HG02943 (cell line): ENCODE data around the gene MRPS17.

Experiments used
- ATAC-seq: cut with Tn5 transposase; IDR thresholded peaks from one replicate; pipeline ENCODE4 v1.9.1; 2021; ENCODE audit warnings: mild to moderate bottlenecking, low read depth, moderate library complexity; ENCODE audit not compliant: unreplicated experiment

MRPS17 gene

DNA sequence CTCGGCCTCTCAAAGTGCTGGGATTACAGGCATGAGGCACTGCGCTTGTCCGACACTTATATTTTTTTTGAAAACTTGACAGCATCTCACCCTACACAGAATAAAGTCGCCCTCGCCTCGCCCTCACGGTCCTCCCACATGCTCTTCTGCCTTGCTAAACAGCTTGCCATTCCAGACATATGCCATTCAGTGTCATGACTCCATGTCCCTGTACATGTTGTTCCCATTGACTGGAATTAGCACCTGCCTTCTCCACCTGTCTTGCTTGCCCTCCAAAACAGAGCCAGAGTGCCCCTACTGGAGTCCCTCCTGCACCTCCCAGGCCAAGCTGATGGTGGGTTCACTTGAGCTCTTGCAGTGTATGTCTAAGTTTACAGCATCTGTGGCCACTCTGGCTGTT lies 18.9 kb downstream of the MRPS17 start:
- no peak for ATAC-seq

DNA sequence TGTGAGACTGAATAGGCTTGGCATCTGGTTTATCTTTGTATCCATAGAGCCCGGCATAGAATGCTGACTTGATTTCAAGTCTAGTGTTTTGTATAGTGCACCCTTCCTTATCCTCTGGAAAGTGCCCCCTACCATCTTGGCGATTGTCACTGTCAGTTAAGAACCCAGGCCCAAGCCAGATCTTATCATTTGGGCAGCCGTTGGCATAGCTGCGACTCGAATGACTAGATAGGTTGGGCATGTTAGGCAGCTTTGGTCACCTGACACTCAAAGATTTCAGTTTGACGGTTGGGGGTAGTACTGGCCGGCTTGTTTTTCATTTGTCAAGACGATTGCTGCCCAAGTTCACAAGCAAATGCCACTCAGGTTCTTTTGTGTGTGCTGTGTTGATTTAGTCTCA lies 19.3 kb downstream of the MRPS17 start:
- ATAC-seq = no peak

DNA sequence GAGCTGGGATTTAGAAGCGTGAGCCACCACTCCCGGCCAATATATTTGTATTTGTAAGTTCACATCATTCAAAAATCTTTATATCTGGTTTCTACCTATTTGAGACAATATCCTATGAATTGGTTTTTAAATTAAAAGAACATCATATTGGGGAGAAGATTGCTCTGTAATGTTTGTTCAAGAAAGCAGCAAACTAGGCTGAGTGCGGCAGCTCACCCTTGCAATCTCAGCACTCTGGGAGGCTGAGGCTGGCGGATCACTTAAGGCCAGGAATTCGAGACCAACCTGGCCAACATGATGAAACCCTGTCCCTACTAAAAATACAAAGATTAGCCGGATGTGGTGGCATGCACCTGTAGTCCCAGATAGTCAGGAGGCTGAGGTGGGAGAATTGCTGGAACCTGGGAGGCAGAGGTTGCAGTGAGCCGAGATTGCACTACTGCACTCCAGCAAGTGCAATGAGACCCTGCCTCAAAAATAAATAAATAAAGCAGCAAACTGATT lies 22.1 kb downstream of the MRPS17 start:
- no peak for ATAC-seq

DNA sequence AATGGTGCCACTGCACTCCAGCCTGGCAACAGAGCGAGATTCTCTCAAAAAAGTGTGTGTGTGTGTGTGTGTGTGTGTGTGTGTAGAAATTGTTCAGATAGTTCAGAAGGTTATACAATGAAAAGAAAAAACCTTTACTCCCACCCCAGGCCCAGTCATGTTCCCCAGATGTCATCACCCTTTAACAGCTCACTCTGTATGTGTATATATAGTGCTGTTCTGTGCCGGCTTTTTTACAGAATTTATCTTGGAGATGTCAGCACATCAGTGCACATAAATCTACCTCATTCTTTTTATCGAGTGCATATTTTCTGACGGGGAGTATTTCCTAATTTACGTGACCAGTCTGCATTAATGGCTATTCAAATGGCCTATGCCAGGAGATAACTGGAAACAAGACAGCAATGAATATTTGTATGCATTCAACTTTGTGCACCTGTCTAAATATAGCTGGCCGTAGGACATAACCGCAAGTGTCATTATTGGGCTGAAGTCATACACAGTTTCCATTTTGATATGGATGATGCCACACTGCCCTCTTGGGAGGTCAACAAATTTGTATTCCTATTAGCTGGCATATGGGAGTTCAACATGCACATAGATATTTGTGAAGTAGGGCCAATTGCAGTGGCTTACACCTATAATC lies 24.4 kb downstream of the MRPS17 start:
- no peak for ATAC-seq

DNA sequence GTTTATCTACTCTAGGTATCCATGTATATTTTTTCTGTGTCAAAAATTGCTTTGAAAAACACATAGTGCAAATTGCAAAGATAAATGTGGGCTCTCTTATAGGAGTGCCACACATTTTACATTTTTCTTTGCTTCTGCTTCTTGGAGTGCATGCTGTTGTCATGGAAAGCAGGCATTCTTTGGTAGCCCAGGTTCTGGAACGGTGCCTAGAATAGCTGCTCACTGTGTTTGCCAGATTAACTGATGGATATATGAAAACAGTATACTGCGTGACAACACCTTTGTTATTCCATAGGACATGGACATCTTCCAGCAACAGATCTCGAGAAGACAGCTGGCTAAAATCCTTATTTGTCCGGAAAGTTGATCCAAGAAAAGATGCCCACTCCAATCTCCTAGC lies 26.2 kb downstream of the MRPS17 start:
- ATAC-seq = no peak

DNA sequence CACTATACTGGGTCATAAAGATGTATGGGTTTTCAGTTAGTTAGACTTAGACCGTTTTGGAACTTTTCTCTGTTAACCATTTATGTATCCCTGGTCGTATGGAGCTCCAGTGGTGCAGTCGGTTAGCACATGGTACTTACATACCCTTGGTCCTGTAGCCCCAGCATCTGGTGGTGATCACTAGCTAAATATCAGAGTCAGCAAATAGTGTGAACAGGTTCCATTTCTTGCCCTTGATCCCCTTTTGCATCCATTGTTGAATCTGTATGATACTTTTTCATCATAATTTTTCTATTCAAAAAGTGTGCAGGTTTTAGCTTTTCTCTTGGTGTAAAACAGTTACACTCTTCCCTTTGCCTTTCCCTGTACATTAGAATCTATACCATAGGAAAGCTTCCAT lies 28.6 kb downstream of the MRPS17 start:
- ATAC-seq = no peak

DNA sequence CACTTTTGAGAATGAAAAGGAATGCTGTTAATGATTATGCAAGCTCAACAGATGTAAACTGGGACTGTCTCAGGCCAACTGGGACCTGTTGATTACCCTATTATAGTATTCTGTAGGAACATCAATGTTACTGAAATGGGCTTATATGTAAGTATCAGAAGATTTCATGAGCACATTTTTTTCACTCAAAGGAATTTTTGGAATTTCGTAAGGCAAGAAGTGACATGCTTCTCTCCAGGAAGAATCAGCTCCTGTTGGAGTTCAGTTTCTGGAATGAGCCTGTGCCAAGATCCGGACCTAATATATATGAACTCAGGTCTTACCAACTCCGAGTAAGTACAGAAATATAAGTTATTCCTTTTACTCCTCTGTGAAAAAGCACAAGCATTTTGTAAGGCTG lies 31.9 kb downstream of the MRPS17 start:
- no peak for ATAC-seq

DNA sequence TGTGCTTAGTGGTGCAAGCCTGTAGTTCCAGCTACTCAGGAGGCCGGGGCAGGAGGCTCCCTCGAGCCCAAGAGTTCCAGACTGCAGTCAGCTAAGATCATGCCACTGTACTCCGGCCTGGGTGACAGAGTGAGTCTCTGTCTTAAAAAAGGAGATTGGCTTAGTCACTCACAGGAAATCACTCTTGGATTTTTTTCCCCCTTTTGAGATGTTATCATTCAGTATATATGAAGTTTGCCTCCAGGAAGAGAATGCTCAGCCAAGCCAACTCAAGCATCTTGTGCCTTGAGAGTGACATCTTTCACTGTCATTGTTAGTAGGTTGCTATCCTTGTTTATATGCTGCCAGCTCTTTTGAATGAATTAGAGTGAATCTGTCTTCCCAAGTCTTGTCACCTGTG lies 40.7 kb downstream of the MRPS17 start:
- ATAC-seq = no peak

DNA sequence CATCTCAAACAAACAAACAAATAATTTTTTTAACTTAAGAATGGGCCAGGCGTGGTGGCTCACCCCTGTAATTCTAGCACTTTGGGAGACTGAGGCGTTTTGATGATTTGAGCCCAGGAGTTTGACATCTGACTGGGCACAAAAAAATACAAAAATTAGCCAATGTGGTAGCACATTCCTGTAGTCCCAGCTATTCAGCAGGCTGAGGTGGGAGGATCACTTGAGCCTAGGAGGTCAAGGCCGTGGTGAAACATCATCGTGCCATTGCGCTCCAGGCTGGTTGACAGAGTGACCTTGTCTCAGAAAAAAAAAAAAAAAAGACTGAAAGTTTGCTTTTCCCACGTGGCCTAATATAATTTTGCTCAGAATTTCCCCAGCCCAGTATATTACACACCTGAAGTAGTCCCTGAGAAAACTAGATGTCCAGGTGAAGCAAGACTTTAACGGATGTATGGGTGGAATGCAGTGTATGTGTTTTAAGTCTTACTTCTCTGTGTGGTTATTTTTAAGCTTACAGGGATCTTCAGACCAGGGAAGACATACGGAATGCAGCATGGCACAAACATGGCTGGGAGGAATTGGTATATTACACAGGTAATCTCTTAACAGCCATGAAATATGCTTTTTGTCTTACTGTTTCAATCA lies 45.3 kb downstream of the MRPS17 start:
- no peak for ATAC-seq

DNA sequence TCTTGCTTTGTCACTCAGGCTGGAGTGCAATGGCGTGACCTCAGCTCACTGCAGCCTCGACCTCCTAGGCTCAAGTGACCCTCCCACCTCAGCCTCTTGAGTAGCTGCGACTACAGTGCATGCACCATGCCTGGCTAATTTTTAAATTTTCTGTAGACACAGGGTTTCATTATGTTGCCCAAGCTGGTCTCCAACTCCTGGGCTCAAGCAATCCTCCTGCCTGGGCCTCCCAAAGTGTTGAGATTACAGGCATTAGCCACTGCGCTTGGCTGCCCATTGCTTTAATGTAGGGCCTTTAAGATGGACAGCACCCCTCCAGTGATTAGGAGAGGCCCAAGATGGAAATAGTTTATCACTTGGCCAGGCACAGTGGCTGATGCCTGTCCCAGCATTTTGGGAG lies 52.1 kb downstream of the MRPS17 start:
- no peak for ATAC-seq
